A549 (cell line): ENCODE measurements around the gene XRCC1. TPM values are rescaled to one million over a fixed set of nuclear protein-coding genes. Genes with fewer than 3 reads are reported as not detected.
"Not testable (repeated sequence)": the region's sequence is repeated elsewhere in the genome, so short reads cannot be mapped to it uniquely, and the experiment has no call there.

Experiments used
- ATAC-seq, 2 experiments: fragments of 200-7000 bp in 1 of 2; fragments of >200 bp in 1 of 2; cut with Nextera tagmentation in 1 of 2; cut with Tn5 transposase in 1 of 2; 3 replicates each; pipeline versions ENCODE4 v1.8.0 to v1.9.1; 2018 to 2020; ENCODE audit warnings: mild to moderate bottlenecking in 1 of 2, moderate library complexity in 1 of 2
- CTCF ChIA-PET: fragments of 300-600 bp; sonication (Branson Sonifier 250); formaldehyde crosslinking; extraction: SDS; loops from one replicate; lab custom pipeline; 2021; ENCODE audit warnings: antibody characterized with exemption, inconsistent platforms; lab: Yijun Ruan, JAX
- POLR2A ChIA-PET: fragments of 350-600 bp; formaldehyde crosslinking; extraction: SDS; loops from one replicate; lab custom pipeline; 2021; ENCODE audit warnings: antibody characterized with exemption, inconsistent platforms; lab: Yijun Ruan, JAX
- DNase-seq, 2 experiments: peaks; one replicate each; pipeline versions ENCODE4 v3.0.0 to v3.0.0-alpha.2; 2011 to 2016; ENCODE audit warnings: low read depth in 1 of 2, low spot score in 1 of 2
- FAIRE-seq: peaks from 2 replicates; lab custom pipeline; 2011; peaks lifted over from hg19 to GRCh38; lab: Jason Lieb, UNC
- H3K27ac ChIP-seq, 2 experiments: fragments of >200 bp; sonication (Bioruptor Twin); formaldehyde crosslinking; 3 replicates each; pipeline ENCODE4 v1.5.1; 2016 to 2017
- H3K4me1 ChIP-seq: fragments of >200 bp; sonication (Bioruptor Twin); formaldehyde crosslinking; 3 replicates; pipeline ENCODE4 v1.6.1; 2016
- H3K4me2 ChIP-seq: fragments of >200 bp; sonication (Bioruptor Twin); formaldehyde crosslinking; 3 replicates; pipeline ENCODE4 v1.6.1; 2016
- H3K4me3 ChIP-seq: fragments of >200 bp; sonication (Bioruptor Twin); formaldehyde crosslinking; 3 replicates; pipeline ENCODE4 v1.5.1; 2016
- H3K9me3 ChIP-seq: fragments of >200 bp; sonication (Bioruptor Twin); formaldehyde crosslinking; 3 replicates; pipeline ENCODE4 v1.6.1; 2016
- EP300 ChIP-seq, 2 experiments: fragments of >200 bp; sonication (Bioruptor Twin); formaldehyde crosslinking; IDR thresholded peaks; 2 replicates in 1 of 2; 3 replicates in 1 of 2; pipeline ENCODE4 v1.6.1; 2016 to 2017
- ESRRA ChIP-seq: fragments of 150-350 bp; IDR thresholded peaks from 2 replicates; pipeline ENCODE4 v1.6.1; 2014; ENCODE audit warnings: mild to moderate bottlenecking, low read length, borderline replicate concordance
- FOSB ChIP-seq: fragments of 250-450 bp; sonication (Bioruptor Pico); IDR thresholded peaks from 2 replicates; pipeline ENCODE4 v1.5.0; 2020; ENCODE audit warnings: mild to moderate bottlenecking, moderate library complexity
- HOXB13 ChIP-seq: fragments of 250-450 bp; sonication (Bioruptor Pico); IDR thresholded peaks from 2 replicates; pipeline ENCODE4 v1.5.0; 2020; ENCODE audit warnings: low read depth, mild to moderate bottlenecking, moderate library complexity
- JUNB ChIP-seq: fragments of >200 bp; sonication (Bioruptor Twin); formaldehyde crosslinking; IDR thresholded peaks from 2 replicates; pipeline ENCODE4 v1.6.1; 2016
- KDM1A ChIP-seq: fragments of 200-600 bp; sonication (generic); IDR thresholded peaks from 2 replicates; pipeline ENCODE4 v1.6.1; 2016; ENCODE audit warnings: low read depth, mild to moderate bottlenecking
- KDM5A ChIP-seq: fragments of 200-600 bp; sonication (generic); IDR thresholded peaks from 2 replicates; pipeline ENCODE4 v1.6.1; 2016; ENCODE audit warnings: antibody characterized with exemption, mild to moderate bottlenecking
- MYC ChIP-seq: IDR thresholded peaks from 2 replicates; pipeline ENCODE4 v1.6.1; 2012; ENCODE audit warnings: mild to moderate bottlenecking, inconsistent platforms, low read length, improper control_type of control experiment, borderline replicate concordance
- NPAS2 ChIP-seq: fragments of 250-450 bp; sonication (Bioruptor Pico); IDR thresholded peaks from 2 replicates; pipeline ENCODE4 v1.8.0; 2022; ENCODE audit warnings: mild to moderate bottlenecking, moderate library complexity, borderline replicate concordance
- POLR2AphosphoS2 ChIP-seq: conservative IDR thresholded peaks from 2 replicates; pipeline ENCODE4 v1.6.1; 2012; ENCODE audit warnings: low read length, improper control_type of control experiment, inconsistent platforms
- RAD21 ChIP-seq, 2 experiments: fragments of >200 bp in 1 of 2; sonication (Bioruptor Twin) in 1 of 2; formaldehyde crosslinking in 1 of 2; IDR thresholded peaks in 1 of 2; conservative IDR thresholded peaks in 1 of 2; 2 replicates in 1 of 2; 3 replicates in 1 of 2; pipeline ENCODE4 v1.6.1; 2012 to 2018; ENCODE audit warnings: inconsistent platforms in 1 of 2
- TFCP2L1 ChIP-seq: fragments of 250-450 bp; sonication (Bioruptor Pico); IDR thresholded peaks from 2 replicates; pipeline ENCODE4 v1.5.0; 2021; ENCODE audit warnings: mild to moderate bottlenecking
- TP53 ChIP-seq: fragments of 250-450 bp; sonication (Bioruptor Pico); IDR thresholded peaks from 2 replicates; pipeline ENCODE4 v1.5.0; 2021; ENCODE audit warnings: mild to moderate bottlenecking, moderate library complexity
- ZFP36 ChIP-seq: fragments of 450-650 bp; IDR thresholded peaks from 2 replicates; pipeline ENCODE4 v1.6.1; 2014; ENCODE audit warnings: borderline replicate concordance; ENCODE audit not compliant: partially characterized antibody
- ZSCAN20 ChIP-seq: fragments of 250-450 bp; sonication (Bioruptor Pico); IDR thresholded peaks from 2 replicates; pipeline ENCODE4 v1.8.0; 2022; ENCODE audit warnings: mild to moderate bottlenecking, moderate library complexity
- WGBS: methylation state at CpG from one replicate; pipeline ENCODE4 v1.1.6; 2017; ENCODE audit errors: missing lambda C conversion rate; 5-methylcytosine and 5-hydroxymethylcytosine counted together
- polyA plus RNA-seq, 4 experiments: library from polyadenylated mRNA; depleted of rRNA in 3 of 4; stranded (reverse); fragments of >200 nt; fragmentation: RNase III in 1 of 4; extraction: RNeasy Plus Mini Kit Qiagen cat#74134 plus additional on column Dnase treatment in 1 of 4; gene quantifications; 2 replicates in 3 of 4; 3 replicates in 1 of 4; pipeline ENCODE4 v1.2.3, GENCODE V29; 2011 to 2017
- TF ChIP-seq, protein P1 (sequence below): fragments of 150-350 bp; IDR thresholded peaks from 2 replicates; pipeline ENCODE4 v1.6.1; 2014; ENCODE audit warnings: low read depth, mild to moderate bottlenecking, low read length
- TF ChIP-seq, protein P2 (sequence below): fragments of 450-650 bp; IDR thresholded peaks from 2 replicates; pipeline ENCODE4 v1.6.1; 2014; ENCODE audit warnings: antibody characterized with exemption
- TF ChIP-seq, protein P3 (sequence below): IDR thresholded peaks from 2 replicates; pipeline ENCODE4 v1.6.1; 2012; ENCODE audit warnings: low read depth, borderline replicate concordance

Gene XRCC1
- polyA plus RNA-seq, 2 of the 4 experiments (the other 2 are of a cell fraction) = 32.0 to 55.1 TPM

DNA sequence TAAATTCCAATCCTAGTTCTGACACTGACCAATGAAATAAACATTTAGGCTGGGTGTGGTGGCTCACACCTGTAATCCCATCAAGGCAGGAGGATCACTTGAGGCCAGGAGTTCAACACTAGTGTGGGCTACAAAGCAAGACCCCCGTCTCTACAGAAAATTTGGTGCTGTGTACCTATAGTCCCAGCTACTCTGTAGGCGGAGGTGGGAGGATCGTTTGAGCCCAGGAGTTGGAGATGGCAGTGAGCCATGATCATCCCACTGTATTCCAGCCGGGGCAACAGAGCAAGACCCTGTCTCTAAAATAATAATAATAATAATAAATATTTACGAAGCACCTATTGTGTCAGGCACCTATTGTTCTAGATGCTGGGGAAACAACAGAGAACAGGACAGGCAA, 13.9 kb upstream of the XRCC1 start:
- ATAC-seq = no peak
- no peak for FAIRE-seq
- Histone ChIP-seq H3K9me3 (no peaks in the 10 kb centered on the region), H3K4me1 (peaks cover 4% of the 10 kb centered on the region; the same call in 2 of the 3 replicates), H3K4me2 (no peak overlapping the region)
- POLR2A ChIA-PET = no interaction called here
- TF ChIP-seq RAD21 (conservative IDR thresholded peaks at IDR 0.05 in 1 of 2, IDR thresholded peaks at IDR 0.05 in 1 of 2) = no peak
- TF ChIP-seq EP300 (IDR thresholded peaks at IDR 0.05) = no peak
- TF ChIP-seq, protein P1, sequence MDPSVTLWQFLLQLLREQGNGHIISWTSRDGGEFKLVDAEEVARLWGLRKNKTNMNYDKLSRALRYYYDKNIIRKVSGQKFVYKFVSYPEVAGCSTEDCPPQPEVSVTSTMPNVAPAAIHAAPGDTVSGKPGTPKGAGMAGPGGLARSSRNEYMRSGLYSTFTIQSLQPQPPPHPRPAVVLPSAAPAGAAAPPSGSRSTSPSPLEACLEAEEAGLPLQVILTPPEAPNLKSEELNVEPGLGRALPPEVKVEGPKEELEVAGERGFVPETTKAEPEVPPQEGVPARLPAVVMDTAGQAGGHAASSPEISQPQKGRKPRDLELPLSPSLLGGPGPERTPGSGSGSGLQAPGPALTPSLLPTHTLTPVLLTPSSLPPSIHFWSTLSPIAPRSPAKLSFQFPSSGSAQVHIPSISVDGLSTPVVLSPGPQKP = no peak
- TF ChIP-seq, protein P2, sequence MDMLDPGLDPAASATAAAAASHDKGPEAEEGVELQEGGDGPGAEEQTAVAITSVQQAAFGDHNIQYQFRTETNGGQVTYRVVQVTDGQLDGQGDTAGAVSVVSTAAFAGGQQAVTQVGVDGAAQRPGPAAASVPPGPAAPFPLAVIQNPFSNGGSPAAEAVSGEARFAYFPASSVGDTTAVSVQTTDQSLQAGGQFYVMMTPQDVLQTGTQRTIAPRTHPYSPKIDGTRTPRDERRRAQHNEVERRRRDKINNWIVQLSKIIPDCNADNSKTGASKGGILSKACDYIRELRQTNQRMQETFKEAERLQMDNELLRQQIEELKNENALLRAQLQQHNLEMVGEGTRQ = no peak
- TF ChIP-seq, all 56 proteins: peak for 0
- no peak for DNase-seq
- Histone ChIP-seq H3K27ac (no peak overlapping the region), H3K4me3 (no peak overlapping the region)
- 92% methylated on average over 5 of the region's 5 CpGs for WGBS
- CTCF ChIA-PET = interaction anchor here (0.9 to 1.7 kb wide), 2 partner anchors 24 to 34 kb away, joined by 5 read pairs; no protein-coding TSS in a partner anchor

DNA sequence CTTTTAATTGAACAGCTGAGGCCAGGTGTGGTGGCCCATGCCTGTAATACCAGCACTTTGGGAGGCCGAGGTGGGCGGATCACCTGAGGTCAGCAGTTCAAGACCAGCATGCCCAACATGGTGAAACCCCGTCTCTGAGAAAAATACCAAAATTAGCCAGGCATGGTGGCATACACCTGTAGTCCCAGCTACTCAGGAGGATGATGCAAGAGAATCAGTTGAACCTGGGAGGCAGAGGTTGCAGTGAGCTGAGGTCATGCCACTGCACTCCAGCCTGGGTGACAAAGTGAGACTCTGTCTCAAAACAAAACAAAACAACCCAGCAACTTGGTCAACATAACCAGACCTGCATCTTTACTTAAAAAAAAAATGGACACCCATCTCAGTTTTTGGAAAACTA, 11.7 kb upstream of the XRCC1 start:
- H3K4me1 ChIP-seq, FAIRE-seq, DNase-seq, H3K4me2 ChIP-seq, H3K27ac ChIP-seq, H3K9me3 ChIP-seq, ATAC-seq, H3K4me3 ChIP-seq: not testable (repeated sequence)
- POLR2A ChIA-PET = interaction anchor here (0.9 kb wide), 1 partner anchor 9 kb away, joined by 3 read pairs; the partner anchor contains the start of genes IRGQ and ZNF576
- WGBS = 94% methylated on average over 3 of the region's 3 CpGs
- CTCF ChIA-PET = interaction anchor here (1.0 to 1.9 kb wide), 4 partner anchors 8 to 179 kb away, joined by 3 to 8 read pairs (median 4); partner anchors contain the start of genes IRGQ, PINLYP and XRCC1

DNA sequence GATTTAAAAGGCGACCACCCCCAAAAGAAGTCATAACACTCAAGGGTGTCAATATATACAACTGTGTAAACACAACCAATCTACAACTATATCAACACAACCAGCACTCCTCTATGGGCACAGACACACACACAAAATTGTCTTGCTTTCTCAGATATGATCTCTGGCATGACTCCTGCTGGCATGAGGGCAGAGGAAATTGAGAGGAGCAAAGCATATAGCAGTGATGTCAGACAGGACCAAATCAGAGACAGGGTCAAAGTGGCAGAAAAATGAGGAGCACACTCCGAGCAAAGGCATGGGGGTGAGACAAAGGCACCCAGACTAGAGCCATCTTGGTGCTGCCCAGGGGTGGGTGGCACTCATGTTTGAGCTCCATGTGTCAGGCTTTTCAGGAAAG, 11.0 kb upstream of the XRCC1 start:
- ChIA-PET POLR2A (interaction anchor here (0.9 kb wide), 1 partner anchor 10 kb away, joined by 3 read pairs; the partner anchor contains the start of genes IRGQ and ZNF576), CTCF (interaction anchor here (1.0 to 1.9 kb wide), 3 partner anchors 9 to 31 kb away, joined by 4 to 8 read pairs (median 4); partner anchors contain the start of genes IRGQ, PINLYP and XRCC1)
- Histone ChIP-seq H3K4me2 (no peak overlapping the region), H3K4me3 (no peak overlapping the region), H3K27ac (no peak overlapping the region), H3K4me1 (no peaks in the 10 kb centered on the region), H3K9me3 (no peaks in the 10 kb centered on the region)
- no peak for ATAC-seq
- FAIRE-seq = no peak
- WGBS = 85% methylated on average over 2 of the region's 2 CpGs
- TF ChIP-seq KDM1A (no peak), NPAS2 (CRISPR knock-in tag) (no peak), POLR2AphosphoS2 (no peak), FOSB (CRISPR knock-in tag) (no peak), ESRRA (no peak), MYC (no peak), ZSCAN20 (CRISPR knock-in tag) (no peak), KDM5A (no peak), ZFP36 (no peak), HOXB13 (CRISPR knock-in tag) (no peak), JUNB (no peak), TFCP2L1 (CRISPR knock-in tag) (no peak), TP53 (no peak)
- TF ChIP-seq, protein P3, sequence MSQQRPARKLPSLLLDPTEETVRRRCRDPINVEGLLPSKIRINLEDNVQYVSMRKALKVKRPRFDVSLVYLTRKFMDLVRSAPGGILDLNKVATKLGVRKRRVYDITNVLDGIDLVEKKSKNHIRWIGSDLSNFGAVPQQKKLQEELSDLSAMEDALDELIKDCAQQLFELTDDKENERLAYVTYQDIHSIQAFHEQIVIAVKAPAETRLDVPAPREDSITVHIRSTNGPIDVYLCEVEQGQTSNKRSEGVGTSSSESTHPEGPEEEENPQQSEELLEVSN = no peak
- no peak for DNase-seq
